Aorta (tissue), 5 donors: Measurements from ENCODE around the gene ILF3. TPM values are rescaled to one million over a fixed set of nuclear protein-coding genes. Genes with fewer than 3 reads are reported as not detected.

ENCODE experiments used
- ATAC-seq: fragments of 200-7000 bp; cut with Tn5 transposase; one replicate; pipeline ENCODE4 v1.9.1; 2022; ENCODE audit warnings: moderate library complexity; ENCODE audit not compliant: low FRiP score
- DNase-seq, 2 donors: peaks; one replicate each; pipeline ENCODE4 v3.0.0-alpha.2; 2020
- H3K27ac ChIP-seq, 2 donors: one replicate each; pipeline ENCODE4 v1.5.1; 2013; ENCODE audit warnings: low read length in 2 of 2, mild to moderate bottlenecking in 2 of 2, moderate library complexity in 2 of 2, control low read depth in 1 of 2, inconsistent platforms in 1 of 2, low read depth in 1 of 2
- H3K27me3 ChIP-seq, 2 donors: one replicate each; pipeline ENCODE4 v1.6.1; 2013; ENCODE audit warnings: control low read depth in 1 of 2, low read length in 1 of 2, mild to moderate bottlenecking in 1 of 2, moderate library complexity in 1 of 2; ENCODE audit not compliant: insufficient read depth in 2 of 2, control insufficient read depth in 1 of 2
- H3K36me3 ChIP-seq, 2 donors: one replicate each; pipeline ENCODE4 v1.6.1; 2013; ENCODE audit warnings: control low read depth in 1 of 2, low read length in 1 of 2, mild to moderate bottlenecking in 1 of 2; ENCODE audit not compliant: insufficient read depth in 2 of 2, control insufficient read depth in 1 of 2
- H3K4me1 ChIP-seq, 2 donors: one replicate each; pipeline ENCODE4 v1.6.1; 2013; ENCODE audit warnings: low read length in 2 of 2, control low read depth in 1 of 2, mild to moderate bottlenecking in 1 of 2, moderate library complexity in 1 of 2; ENCODE audit not compliant: insufficient read depth in 2 of 2, control insufficient read depth in 1 of 2
- H3K4me3 ChIP-seq, 2 donors: one replicate each; pipeline ENCODE4 v1.5.1; 2013; ENCODE audit warnings: low read length in 2 of 2, control low read depth in 1 of 2, mild to moderate bottlenecking in 1 of 2
- H3K9me3 ChIP-seq: one replicate; pipeline ENCODE4 v1.6.1; 2013; ENCODE audit warnings: mild to moderate bottlenecking, low read length; ENCODE audit not compliant: control insufficient read depth
- WGBS, 2 donors: extraction: QIAGEN DNeasy Blood & Tissue Kit; methylation state at CpG; one replicate each; pipeline ENCODE4 v1.1.7; 2013; 5-methylcytosine and 5-hydroxymethylcytosine counted together
- intact Hi-C, 2 donors: fragments of 100-400 bp; cut with DNase I; formaldehyde crosslinking; loops; one replicate each; pipeline versions ENCODE4 v1.14.2 to v1.15.0; 2022
- polyA plus RNA-seq, 2 donors: library from polyadenylated mRNA; stranded (reverse); fragments of 200-250 nt; gene quantifications; one replicate each; pipeline ENCODE4 v1.2.3, GENCODE V29; 2013
- total RNA-seq, 2 donors: library from RNA; stranded (reverse); fragmentation: NEBNext Ultra II Directional; extraction: Animal tissue kit (Norgen Biotek cat#: 25700); gene quantifications; one replicate each; pipeline ENCODE4 v1.2.1, GENCODE V29; 2021
- donor health status: healthy with polysubstance abuse.
- donor health status: Bipolar disorder and iron deficiency.
- donor health status: DM: no; HTN: no; CAD: no.
- donor health status: DM: no; HTN: no; CAD: no.
- donor health status: DM: yes; HTN: yes; CAD: no.

The ILF3 gene
- total and polyA plus RNA-seq, 4 donors: 40.2 to 190 (median 139) TPM

DNA sequence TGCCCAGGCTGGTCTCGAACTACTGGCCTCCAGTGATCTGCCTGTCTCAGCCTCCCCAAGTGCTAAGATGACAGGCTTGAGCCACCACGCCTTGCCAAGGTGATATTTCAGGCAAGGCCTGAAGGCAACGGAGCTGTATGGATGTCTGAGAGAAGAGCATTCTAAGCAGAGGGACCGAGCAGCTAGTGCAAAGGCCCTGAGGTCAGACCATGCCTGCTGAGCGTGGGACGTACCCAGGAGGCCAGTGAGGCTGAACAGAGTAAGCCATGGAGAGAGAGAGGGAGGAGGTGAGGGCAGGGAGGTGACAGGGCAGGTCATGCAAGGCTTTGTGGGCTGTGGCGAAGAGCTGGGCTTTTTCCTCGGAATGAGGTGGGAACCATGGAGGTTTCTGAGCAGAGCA is 32.2 kb upstream of the ILF3 start:
- no peak overlapping the region for H3K27ac ChIP-seq

GRCh38 chr19:10624585-10624984 is 29.6 kb upstream of the ILF3 start:
- intact Hi-C loops: no loop called here
- DNase-seq (no peak), ATAC-seq (no peak)
- 78 to 86% methylated on average over 6 of the region's 6 CpGs for WGBS, 2 donors
- H3K27me3 ChIP-seq: no peaks in the 10 kb centered on the region
- H3K36me3 ChIP-seq: peaks cover 0 to 1% of the 10 kb centered on the region in 2 donors
- no peak overlapping the region for H3K4me3 ChIP-seq
- H3K4me1 ChIP-seq: no peaks in the 10 kb centered on the region
- H3K9me3 ChIP-seq: no peaks in the 10 kb centered on the region
- H3K27ac ChIP-seq: no peak overlapping the region

More for the DNA sequence above, 32.2 kb upstream of the ILF3 start:
- intact Hi-C loops: no loop called here
- no peak overlapping the region for H3K4me3 ChIP-seq
- no peaks in the 10 kb centered on the region for H3K27me3 ChIP-seq
- no peaks in the 10 kb centered on the region for H3K9me3 ChIP-seq
- no peaks in the 10 kb centered on the region for H3K36me3 ChIP-seq
- no peak for ATAC-seq
- 95 to 97% methylated on average over 8 of the region's 8 CpGs for WGBS, 2 donors
- DNase-seq: no peak
- H3K4me1 ChIP-seq: no peaks in the 10 kb centered on the region

DNA sequence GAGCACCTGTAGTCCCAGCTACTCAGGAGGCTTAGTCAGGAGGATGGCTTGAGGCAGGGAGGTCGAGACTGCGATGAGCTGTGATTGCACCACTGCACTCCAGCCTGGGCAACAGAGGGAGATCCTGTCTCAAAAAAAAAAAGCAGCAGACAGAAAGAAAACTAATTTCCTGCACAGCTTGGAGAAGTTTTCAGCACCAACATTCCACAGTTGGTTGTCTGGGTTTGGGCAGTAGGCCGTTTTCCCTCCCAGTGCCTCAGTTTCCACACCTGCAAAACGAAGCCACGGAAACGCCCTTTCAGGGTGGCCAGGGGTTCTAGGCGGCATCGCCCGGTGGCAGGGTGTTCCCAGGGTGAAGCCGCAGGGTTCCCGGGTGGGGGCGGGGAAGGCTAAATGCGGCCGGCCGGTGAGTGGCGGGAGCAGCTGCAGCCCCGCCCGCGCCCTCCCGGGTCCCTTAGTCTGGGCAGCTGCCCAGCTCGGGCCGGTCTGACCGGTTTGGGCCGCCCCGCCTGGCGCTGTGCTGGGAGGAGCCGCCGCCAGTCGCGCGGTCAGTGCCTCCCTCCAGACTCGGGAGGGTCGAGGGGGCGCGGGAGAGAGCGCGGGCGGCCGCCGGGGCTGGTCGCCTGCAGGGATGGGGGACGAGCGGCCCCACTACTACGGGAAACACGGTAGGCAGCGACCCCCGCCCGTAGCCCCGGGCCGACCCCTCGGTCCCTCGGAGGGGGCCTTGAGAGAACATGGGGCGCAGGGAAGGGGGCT is 29.0 kb upstream of the ILF3 start, which contains the start of gene SLC44A2:
Gene SLC44A2, plus strand, starts transcription at position 551 of the 759 bp plus-strand sequence. Its CDS starts 81 bp downstream, at position 632.
- intact Hi-C loops: no loop called here
- 5 to 6% methylated on average over 43 to 53 of the region's 53 CpGs for WGBS, 2 donors
- H3K9me3 ChIP-seq: no peaks in the 10 kb centered on the region
- peak within 1 kb of the TSS; percentile 11 to 52 for H3K4me3 ChIP-seq
- peak; percentile 97 for ATAC-seq
- H3K36me3 ChIP-seq: peaks cover 0 to 1% of the 10 kb centered on the region in 2 donors
- no peaks in the 10 kb centered on the region for H3K4me1 ChIP-seq
- H3K27me3 ChIP-seq: no peaks in the 10 kb centered on the region
- DNase-seq: peak; percentile 86 to 92
- H3K27ac ChIP-seq: no peak within 1 kb of the TSS

DNA sequence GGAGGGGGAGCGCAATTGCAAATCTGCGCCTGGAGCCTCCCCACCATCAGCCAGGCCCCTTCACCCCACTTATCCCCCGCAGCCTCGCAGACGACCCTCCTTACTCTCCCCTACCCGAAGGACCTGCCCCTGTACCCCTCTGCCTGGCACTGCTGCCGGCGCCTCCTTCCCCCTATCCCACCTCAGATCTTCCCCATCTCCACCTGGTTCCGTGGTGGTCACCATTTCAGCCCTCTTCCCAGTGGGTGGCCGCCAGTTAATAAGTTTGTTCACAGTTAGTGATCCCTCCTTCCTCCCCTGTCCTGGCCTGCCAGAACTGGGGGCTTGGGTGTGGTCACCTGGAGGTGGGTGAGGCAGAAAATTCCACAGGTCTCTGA is 28.4 kb upstream of the ILF3 start:
- ATAC-seq: no peak
- Histone ChIP-seq H3K4me1 (no peaks in the 10 kb centered on the region), H3K27ac (no peak overlapping the region), H3K9me3 (no peaks in the 10 kb centered on the region), H3K4me3 (peak overlapping the region in 1 of 2 donors; percentile 52), H3K27me3 (no peaks in the 10 kb centered on the region), H3K36me3 (peaks cover 0 to 1% of the 10 kb centered on the region in 2 donors)
- 9 to 15% methylated on average over 8 to 10 of the region's 10 CpGs for WGBS, 2 donors
- intact Hi-C loops: no loop called here
- no peak for DNase-seq

GRCh38 chr19:10631874-10632273 is 22.3 kb upstream of the ILF3 start:
- Histone ChIP-seq H3K36me3 (peaks cover 0 to 10% of the 10 kb centered on the region in 2 donors), H3K4me1 (no peaks in the 10 kb centered on the region), H3K4me3 (no peak overlapping the region), H3K27ac (no peak overlapping the region), H3K27me3 (no peaks in the 10 kb centered on the region), H3K9me3 (no peaks in the 10 kb centered on the region)
- 87 to 88% methylated on average over 14 of the region's 14 CpGs for WGBS, 2 donors
- DNase-seq: no peak
- no peak for ATAC-seq
- intact Hi-C loops: no loop called here

- Histone ChIP-seq H3K4me1 (no peaks in the 10 kb centered on the region), H3K27me3 (no peaks in the 10 kb centered on the region), H3K9me3 (no peaks in the 10 kb centered on the region), H3K36me3 (peaks cover 0 to 15% of the 10 kb centered on the region in 2 donors), H3K4me3 (no peak overlapping the region), H3K27ac (no peak overlapping the region)
- WGBS, 2 donors: 86 to 89% methylated on average over 7 of the region's 7 CpGs
- ATAC-seq (no peak), DNase-seq (no peak)
- intact Hi-C loops: no loop called here
These were observed 19.7 kb upstream of the ILF3 start for GRCh38 chr19:10634430-10634829.

DNA sequence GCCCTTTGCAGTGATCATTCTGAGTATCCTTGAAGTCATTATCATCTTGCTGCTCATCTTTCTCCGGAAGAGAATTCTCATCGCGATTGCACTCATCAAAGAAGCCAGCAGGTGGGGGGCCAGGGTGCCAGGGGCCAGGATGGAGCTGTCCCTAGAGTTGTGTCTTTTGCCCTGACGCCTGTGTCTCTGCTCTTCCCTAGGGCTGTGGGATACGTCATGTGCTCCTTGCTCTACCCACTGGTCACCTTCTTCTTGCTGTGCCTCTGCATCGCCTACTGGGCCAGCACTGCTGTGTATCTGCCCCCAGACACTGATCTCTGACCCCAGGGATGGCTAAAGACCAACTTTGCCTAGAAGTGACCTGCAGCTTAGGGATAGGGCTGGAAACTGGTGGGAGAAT is 19.2 kb upstream of the ILF3 start:
- Histone ChIP-seq H3K27ac (no peak overlapping the region), H3K4me3 (no peak overlapping the region), H3K27me3 (no peaks in the 10 kb centered on the region), H3K36me3 (peaks cover 0 to 15% of the 10 kb centered on the region in 2 donors), H3K9me3 (no peaks in the 10 kb centered on the region), H3K4me1 (no peaks in the 10 kb centered on the region)
- intact Hi-C loops: no loop called here
- no peak for DNase-seq
- 89 to 90% methylated on average over 6 of the region's 6 CpGs for WGBS, 2 donors
- no peak for ATAC-seq

DNA sequence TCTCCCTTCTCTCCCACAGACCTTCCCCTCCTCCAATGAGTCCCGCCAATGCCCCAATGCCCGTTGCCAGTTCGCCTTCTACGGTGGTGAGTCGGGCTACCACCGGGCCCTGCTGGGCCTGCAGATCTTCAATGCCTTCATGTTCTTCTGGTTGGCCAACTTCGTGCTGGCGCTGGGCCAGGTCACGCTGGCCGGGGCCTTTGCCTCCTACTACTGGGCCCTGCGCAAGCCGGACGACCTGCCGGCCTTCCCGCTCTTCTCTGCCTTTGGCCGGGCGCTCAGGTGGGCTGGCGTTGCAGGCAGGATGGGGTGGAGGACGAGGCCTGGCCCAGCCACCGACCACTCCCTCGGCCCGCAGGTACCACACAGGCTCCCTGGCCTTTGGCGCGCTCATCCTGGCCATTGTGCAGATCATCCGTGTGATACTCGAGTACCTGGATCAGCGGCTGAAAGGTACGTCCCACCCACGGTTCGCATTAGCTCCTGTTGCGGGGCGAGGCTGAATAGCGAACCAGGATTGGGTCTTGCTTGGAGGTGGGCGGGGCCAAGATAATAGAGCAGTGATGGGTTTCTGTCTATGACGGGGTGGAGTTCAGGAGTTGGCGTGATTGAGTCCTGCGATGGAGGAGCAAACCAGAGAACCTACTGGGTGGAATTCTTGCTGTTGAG is 17.7 kb upstream of the ILF3 start:
- peaks cover 0 to 12% of the 10 kb centered on the region in 2 donors for H3K36me3 ChIP-seq

GRCh38 chr19:10637894-10638293 is 16.3 kb upstream of the ILF3 start:
- WGBS, 2 donors: 74 to 77% methylated on average over 8 of the region's 8 CpGs
- intact Hi-C loops: no loop called here
- H3K27me3 ChIP-seq: no peaks in the 10 kb centered on the region
- H3K9me3 ChIP-seq: no peaks in the 10 kb centered on the region
- ATAC-seq (no peak), DNase-seq (no peak)
- H3K4me1 ChIP-seq: no peaks in the 10 kb centered on the region
- H3K4me3 ChIP-seq: no peak overlapping the region
- no peak overlapping the region for H3K27ac ChIP-seq
- H3K36me3 ChIP-seq: peaks cover 0 to 10% of the 10 kb centered on the region in 2 donors

More for the DNA sequence above, 17.7 kb upstream of the ILF3 start:
- no peak for ATAC-seq
- Histone ChIP-seq H3K27ac (no peak overlapping the region), H3K27me3 (no peaks in the 10 kb centered on the region), H3K4me3 (no peak overlapping the region), H3K9me3 (no peaks in the 10 kb centered on the region), H3K4me1 (no peaks in the 10 kb centered on the region)
- no peak for DNase-seq
- WGBS, 2 donors: 80 to 81% methylated on average over 37 of the region's 37 CpGs
- intact Hi-C loops: no loop called here
